Measurements from ENCODE around the gene RHOA. TPM values are rescaled to one million over a fixed set of nuclear protein-coding genes. Genes with fewer than 3 reads are reported as not detected.

The RHOA gene
- total RNA-seq (2014; rRNA removed; shearing (Covaris generic)): 612 and 632 TPM in 2 replicates

DNA sequence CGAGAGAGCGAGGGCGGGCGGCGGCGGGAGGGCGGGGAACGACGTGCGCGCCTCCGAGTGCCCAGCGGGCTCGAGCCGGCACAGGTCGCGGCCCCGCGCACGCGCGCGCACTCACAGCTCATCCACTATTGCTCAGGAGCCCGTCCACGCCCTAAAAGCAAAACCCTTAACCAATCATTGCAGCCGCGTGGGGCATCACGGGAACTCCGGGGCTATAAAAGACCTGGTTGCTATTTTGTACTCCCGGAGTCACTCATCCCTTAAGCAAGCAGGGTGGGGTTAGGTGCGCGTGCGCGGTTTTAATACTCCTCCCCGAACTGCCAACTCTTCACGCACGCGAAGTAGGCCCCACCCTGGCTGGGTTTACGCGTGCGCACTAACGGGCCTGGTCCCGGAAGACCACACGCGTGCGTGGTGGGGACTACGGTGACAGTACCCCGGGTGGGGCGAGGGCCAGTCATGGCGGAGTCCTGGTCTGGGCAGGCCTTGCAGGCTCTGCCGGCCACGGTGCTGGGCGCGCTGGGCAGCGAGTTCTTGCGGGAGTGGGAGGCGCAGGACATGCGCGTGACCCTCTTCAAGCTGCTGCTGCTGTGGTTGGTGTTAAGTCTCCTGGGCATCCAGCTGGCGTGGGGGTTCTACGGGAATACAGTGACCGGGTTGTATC lies at the start of gene RHOA, which contains the start of gene TCTA:
RHOA (minus strand) TSS at position 9 of the 664 bp plus-strand sequence. CDS start 36,387 bp downstream, outside the sequence.
TCTA (plus strand) TSS at position 456 of the 664 bp plus-strand sequence; CDS start at position 460, 4 bp downstream.
- peak; percentile 100 for DNase-seq (ENCODE audit: low spot score)

- no peak for DNase-seq (ENCODE audit: low spot score)
These were observed 49.2 kb upstream of the RHOA start for GRCh38 chr3:49460956-49461355.

GRCh38 chr3:49460188-49460890 lies 48.6 kb upstream of the RHOA start:
- DNase-seq (ENCODE audit: low spot score): no peak

GRCh38 chr3:49456466-49456865 lies 44.7 kb upstream of the RHOA start:
- DNase-seq (ENCODE audit: low spot score): peak; percentile 37

- no peak for DNase-seq (ENCODE audit: low spot score)
These were observed 43.3 kb upstream of the RHOA start for GRCh38 chr3:49454898-49455681.

DNA sequence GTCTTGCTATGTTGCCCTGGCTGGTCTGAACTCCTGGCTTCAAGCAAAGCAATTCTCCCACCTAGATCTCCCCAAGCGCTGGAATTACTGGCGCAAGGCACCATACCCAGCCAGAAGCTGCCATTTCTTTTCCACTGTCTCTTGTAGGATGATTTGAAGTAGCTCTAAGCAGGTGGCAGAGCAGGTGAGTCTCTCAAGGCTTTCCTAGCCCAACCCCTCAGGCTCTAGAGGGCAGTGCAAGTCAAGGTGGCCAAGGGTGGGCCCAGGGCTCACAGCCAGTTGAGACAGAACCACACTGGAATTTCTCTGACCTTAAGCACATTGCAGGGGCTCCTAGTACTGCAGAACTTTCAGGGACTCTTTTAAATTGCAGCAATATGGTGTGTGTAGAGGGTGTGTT lies 42.7 kb upstream of the RHOA start:
- no peak for DNase-seq (ENCODE audit: low spot score)

DNA sequence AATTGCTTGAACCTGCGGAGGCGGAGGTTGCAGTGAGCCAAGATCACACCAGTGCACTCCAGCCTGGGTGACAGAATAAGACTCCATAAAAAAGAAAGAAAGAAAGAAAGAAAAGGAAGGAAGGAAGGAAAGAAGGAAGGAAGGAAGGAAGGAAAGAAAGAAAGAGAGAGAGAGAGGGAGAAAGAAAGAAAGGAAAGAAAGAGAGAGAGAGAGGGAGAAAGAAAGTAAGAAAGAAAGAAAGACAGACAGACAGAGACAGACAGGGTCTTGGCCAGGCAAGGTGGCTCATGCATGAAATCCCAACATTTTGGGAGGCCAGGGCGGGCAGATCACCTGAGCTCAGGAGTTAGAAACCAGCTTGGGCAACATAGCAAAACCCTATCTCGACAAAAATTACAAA lies 41.8 kb upstream of the RHOA start:
- DNase-seq (ENCODE audit: low spot score): no peak

- no peak for DNase-seq (ENCODE audit: low spot score)
These were observed 33.6 kb upstream of the RHOA start for GRCh38 chr3:49445391-49445790.

GRCh38 chr3:49434731-49435130 lies 23.0 kb upstream of the RHOA start:
- DNase-seq (ENCODE audit: low spot score): no peak

DNA sequence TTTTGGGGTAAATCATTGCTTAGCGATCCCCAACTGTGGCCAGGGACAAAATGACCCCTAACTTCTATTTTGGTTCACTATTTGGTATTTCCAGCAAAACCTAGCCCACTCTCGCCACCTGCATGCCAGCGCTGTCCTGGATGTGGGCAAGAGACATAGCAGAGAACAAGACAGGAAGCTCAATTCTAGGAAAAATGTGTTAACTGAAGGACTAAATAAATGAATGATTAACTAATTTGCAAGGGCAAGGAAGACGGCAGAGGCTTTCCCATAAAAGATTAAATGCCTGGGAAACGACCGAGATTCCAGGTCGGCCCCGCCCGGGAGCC lies 16.9 kb upstream of the RHOA start:
- DNase-seq (ENCODE audit: low spot score): no peak

GRCh38 chr3:49427586-49427985 lies 15.8 kb upstream of the RHOA start:
- DNase-seq (ENCODE audit: low spot score): no peak

DNA sequence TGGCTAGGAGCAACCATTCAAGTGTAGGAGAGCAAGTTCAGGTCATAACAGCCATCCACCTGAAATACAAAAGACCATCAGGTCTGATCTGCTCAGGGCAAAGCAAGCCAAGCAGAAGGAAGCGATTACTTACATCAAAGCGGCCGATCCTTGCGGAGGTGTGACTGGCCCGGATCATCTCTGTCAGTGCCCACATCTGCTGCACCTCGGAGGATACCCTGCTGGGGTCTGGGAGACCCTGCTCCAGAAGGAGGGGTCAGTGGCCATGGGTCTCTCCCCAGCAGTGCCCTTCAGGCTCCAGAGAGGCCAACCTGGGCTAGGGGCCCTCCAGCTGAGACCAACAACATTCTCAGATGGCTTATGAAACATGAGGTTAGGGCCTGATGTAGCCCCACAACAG lies 13.0 kb upstream of the RHOA start:
- DNase-seq (ENCODE audit: low spot score): no peak

DNA sequence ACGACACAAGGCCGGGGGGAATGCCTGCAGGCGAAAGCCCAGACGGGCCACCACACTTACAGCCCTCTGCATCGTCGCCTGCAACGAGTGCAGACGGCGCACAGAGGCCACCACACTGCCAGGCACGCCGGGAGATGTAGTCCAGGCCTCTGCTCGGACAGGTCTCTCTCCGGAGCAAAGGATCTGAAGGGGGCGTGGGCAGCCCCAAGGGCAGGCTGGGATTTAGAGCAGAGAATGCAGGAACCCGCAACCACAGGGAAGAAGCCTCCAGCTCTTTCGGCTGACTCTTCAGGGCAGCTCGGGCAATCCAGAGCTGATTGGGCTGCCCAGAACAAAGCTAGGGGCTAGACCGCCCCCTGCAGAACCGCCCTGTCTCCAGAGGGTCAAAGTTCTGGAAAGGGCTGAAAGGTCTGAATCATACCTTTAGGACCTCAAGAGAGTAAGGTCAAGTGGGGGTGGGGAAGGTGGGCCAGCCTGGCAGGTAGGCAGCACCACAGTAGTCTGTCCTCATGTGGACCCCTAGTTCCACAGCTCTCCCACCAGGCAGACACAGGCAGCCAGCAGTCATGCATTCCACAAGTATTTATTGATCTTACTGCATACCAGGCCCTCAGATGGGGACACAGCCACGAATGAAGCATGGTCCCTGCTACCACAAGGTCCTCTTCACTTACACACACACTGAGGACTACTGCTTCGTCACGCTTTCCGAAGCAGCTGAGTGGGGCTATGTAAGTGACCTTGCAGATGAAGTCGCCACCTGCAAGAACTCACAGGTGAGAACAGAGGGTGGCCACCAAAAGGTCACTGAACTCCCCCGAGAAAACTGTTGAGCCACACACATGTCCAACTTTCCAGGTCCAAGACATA lies 10.8 kb upstream of the RHOA start, which contains the start of gene AMT:
AMT (minus strand) TSS at position 95 of the 870 bp plus-strand sequence; CDS start at position 72, 23 bp downstream.
- DNase-seq (ENCODE audit: low spot score): no peak

DNA sequence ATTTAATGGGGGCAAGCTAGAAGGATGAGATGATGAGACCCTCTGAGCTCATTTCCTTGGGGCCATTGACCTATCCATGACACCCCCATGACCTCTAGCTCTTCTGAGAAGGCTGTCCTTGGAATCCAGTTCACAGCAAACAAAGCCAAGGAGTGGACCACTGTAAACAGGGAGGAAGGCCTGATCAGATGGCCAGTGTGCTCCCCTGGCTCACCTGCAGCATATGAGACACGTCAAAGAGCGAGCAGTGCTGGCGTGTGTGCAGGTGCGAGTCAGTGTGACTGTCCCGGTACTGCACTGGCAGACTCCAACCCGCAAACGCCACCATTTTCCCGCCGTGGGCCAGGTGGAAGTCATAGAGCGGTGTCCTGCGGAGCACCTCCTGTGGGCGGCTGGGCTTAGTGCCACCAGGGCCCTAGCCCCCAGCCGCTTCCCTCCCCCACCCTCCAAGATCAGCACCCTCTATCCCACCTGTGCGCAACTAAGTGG lies 10.2 kb upstream of the RHOA start:
- DNase-seq (ENCODE audit: low spot score): no peak

DNA sequence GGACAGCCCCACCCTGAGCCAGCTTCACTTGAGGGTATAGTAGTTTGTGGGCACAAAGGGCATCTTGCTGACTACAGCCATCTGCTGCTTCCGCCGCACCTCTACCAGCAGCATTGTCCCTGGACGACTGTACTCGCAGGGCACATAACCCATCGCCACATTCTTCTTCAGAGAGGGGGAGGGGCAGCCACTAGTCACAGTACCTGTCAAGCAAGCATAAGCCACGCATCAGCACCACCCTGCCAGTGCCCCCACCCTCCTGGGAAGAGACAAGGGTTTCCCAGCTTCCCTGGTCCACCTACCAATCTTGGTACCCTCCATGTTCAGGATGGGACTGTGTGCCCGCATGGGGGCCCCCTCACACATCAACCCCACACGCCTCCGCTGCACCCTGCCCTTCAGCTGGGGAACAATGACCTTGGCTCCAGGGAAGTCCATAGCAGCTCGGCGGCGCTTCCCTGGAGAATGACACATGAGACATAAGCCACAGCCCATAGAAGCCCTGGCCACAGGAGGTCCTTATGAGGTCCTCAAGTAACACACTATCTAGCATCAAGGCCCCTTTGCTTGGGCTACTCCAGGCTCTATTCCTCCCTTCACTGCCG lies 5.8 kb upstream of the RHOA start:
- no peak for DNase-seq (ENCODE audit: low spot score)

- no peak for DNase-seq (ENCODE audit: low spot score)
These were observed 5.1 kb upstream of the RHOA start for GRCh38 chr3:49416867-49417266.

- DNase-seq (ENCODE audit: low spot score): no peak
These were observed 4.3 kb upstream of the RHOA start for GRCh38 chr3:49415931-49416601.

- no peak for DNase-seq (ENCODE audit: low spot score)
These were observed 3.0 kb upstream of the RHOA start for GRCh38 chr3:49414753-49415152.

- no peak for DNase-seq (ENCODE audit: low spot score)
These were observed 1.6 kb upstream of the RHOA start for GRCh38 chr3:49413338-49413734.

DNA sequence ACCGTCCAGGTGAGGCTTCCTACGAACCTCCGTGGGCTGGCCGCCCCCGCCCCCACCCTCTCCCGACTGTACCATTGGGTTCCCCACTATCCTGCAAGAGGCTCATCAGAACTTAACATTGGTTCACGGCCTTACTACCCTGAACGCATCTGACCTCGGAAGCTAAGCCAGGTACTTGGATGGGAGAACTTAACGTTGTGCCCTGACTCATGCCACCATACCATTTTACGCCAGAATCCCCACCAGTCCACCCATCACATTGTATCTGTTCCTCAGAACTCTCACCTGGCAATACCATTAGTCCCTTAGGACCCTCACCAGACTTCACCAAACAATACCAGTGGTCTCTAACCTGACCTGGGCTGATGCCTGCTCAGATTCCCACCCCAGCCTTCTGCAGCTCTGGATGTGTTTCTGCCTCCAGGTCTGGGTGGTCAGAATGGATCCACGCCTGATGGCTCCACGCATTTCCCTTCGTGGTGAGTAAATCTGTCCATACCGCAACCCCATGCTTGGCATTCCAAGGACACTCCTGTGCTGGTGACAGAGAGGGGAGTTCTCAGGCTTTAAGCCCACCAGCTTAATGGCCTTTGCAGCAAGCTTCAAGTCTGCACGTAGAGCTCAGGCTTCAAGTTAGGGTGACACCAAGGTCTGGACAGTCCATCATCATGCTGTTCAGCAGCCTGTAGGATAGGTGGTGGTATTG lies 1.0 kb upstream of the RHOA start:
- DNase-seq (ENCODE audit: low spot score): no peak

Data from A172 (cell line).